ENCODE results near the gene MORN1. TPM values are rescaled to one million over a fixed set of nuclear protein-coding genes. Genes with fewer than 3 reads are reported as not detected.

The MORN1 gene
- total and polyA plus RNA-seq, 2 experiments from 2014 or later, result 4.8 to 11.1 TPM

DNA sequence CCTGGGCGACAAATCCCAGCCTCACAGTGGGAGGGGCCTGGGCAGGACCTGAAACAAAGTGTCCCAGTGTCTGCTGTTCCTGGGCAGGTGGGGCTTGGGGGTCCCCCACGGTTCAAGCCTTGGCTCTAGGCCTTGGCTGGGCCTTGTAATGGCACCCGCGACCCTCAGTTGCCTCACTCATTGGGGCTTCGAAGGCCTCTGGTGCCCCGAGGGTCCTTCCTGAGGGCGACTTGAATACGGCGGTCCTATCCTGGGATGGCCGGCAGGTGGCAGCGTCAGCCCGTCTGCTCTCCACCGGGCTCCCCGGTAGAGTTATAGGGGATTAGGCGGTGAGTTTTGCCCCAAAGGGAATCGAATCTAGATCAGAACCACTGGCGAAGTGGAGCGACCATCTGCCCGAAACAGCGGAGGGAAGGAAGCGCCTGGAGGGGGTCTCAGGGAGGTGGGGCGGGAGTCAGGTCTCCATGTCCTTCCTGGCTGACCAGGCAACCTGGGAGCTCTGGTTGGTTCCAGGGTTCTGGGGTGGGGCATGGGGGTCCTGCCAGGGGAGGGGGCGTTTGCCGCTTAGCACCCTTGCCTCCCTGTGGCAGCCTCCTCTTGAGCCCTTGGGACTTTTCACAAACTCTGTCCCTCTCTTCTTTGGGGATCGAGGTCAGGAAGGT lies 23.1 kb upstream of the MORN1 start:
- Histone ChIP-seq H3K4me2 (peak overlapping the region; percentile 83), H3K36me3 (ENCODE audit: insufficient read depth) (no peaks in the 10 kb centered on the region), H3F3A (replicated peaks; ENCODE audit: low read depth) (peaks cover 4% of the 10 kb centered on the region; the same call in 1 of the 2 replicates), H3K79me2 (replicated peaks; ENCODE audit: insufficient read depth) (no peaks in the 10 kb centered on the region), H3K4me1 (ENCODE audit: insufficient read depth) (peaks cover 7% of the 10 kb centered on the region; the same call in 1 of the 2 replicates), H4K20me1 (replicated peaks; ENCODE audit: insufficient read depth) (no peaks in the 10 kb centered on the region), H3K27me3 (ENCODE audit: insufficient read depth) (no peaks in the 10 kb centered on the region), H2AFZ (no peak overlapping the region), H3K4me3 (peak overlapping the region; percentile 83; the same call in 1 of the 2 replicates), H3K9me2 (ENCODE audit: insufficient read depth) (no peaks in the 10 kb centered on the region), H3K27ac (ENCODE audit: low read depth) (no peak overlapping the region)
- TF ChIP-seq ZNF331 (CRISPR knock-in tag; IDR thresholded peaks at IDR 0.05; ENCODE audit: low read depth) (no peak), JUNB (IDR thresholded peaks at IDR 0.05; ENCODE audit: unreplicated experiment) (no peak), ZNF462 (CRISPR knock-in tag; IDR thresholded peaks at IDR 0.05) (no peak), ZNF114 (CRISPR knock-in tag; IDR thresholded peaks at IDR 0.05) (no peak), CREB1 (CRISPR knock-in tag; IDR thresholded peaks at IDR 0.05; ENCODE audit: low read depth) (no peak), NANOG (IDR thresholded peaks at IDR 0.05; ENCODE audit: borderline replicate concordance) (no peak), EZH2 (IDR thresholded peaks at IDR 0.05; ENCODE audit: low read depth, unreplicated experiment) (no peak), ETS1 (IDR thresholded peaks at IDR 0.05) (no peak), POLR2AphosphoS5 (IDR thresholded peaks at IDR 0.05; ENCODE audit: low read depth) (peak; percentile 63), STAT1 (IDR thresholded peaks at IDR 0.05; ENCODE audit: unreplicated experiment) (no peak), CTCF (conservative IDR thresholded peaks at IDR 0.05; ENCODE audit: low read depth in 2 of 2) (peak; percentile 82 to 91)
- TF ChIP-seq, protein P1, sequence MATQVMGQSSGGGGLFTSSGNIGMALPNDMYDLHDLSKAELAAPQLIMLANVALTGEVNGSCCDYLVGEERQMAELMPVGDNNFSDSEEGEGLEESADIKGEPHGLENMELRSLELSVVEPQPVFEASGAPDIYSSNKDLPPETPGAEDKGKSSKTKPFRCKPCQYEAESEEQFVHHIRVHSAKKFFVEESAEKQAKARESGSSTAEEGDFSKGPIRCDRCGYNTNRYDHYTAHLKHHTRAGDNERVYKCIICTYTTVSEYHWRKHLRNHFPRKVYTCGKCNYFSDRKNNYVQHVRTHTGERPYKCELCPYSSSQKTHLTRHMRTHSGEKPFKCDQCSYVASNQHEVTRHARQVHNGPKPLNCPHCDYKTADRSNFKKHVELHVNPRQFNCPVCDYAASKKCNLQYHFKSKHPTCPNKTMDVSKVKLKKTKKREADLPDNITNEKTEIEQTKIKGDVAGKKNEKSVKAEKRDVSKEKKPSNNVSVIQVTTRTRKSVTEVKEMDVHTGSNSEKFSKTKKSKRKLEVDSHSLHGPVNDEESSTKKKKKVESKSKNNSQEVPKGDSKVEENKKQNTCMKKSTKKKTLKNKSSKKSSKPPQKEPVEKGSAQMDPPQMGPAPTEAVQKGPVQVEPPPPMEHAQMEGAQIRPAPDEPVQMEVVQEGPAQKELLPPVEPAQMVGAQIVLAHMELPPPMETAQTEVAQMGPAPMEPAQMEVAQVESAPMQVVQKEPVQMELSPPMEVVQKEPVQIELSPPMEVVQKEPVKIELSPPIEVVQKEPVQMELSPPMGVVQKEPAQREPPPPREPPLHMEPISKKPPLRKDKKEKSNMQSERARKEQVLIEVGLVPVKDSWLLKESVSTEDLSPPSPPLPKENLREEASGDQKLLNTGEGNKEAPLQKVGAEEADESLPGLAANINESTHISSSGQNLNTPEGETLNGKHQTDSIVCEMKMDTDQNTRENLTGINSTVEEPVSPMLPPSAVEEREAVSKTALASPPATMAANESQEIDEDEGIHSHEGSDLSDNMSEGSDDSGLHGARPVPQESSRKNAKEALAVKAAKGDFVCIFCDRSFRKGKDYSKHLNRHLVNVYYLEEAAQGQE (IDR thresholded peaks at IDR 0.05; ENCODE audit: unreplicated experiment), result no peak
- Mint-ChIP-seq H3K36me3 (ENCODE audit: low read depth) (0 out of 3 replicates have a peak, but pooled peaks cover 3% of the 10 kb centered on the region), H3K27ac (peak overlapping the region; percentile 88; the same call in 1 of the 2 replicates), H3K27me3 (ENCODE audit: insufficient read depth, low read depth, poor library complexity) (peaks cover 22% of the 10 kb centered on the region), H3K4me1 (peaks cover 16% of the 10 kb centered on the region), H3K9me3 (no peaks in the 10 kb centered on the region), H3K4me3 (peak overlapping the region; percentile 76)
- DNase-seq (ENCODE audit: low spot score) (peak; percentile 88), ATAC-seq (peak; percentile 52)

All from GM23338 (cell line).